K562 (cell line): ENCODE measurements around the gene DGCR6L. TPM values are rescaled to one million over a fixed set of nuclear protein-coding genes. Genes with fewer than 3 reads are reported as not detected.

Source experiments
- CHCHD3 ChIP-seq: fragments of 250-450 bp; sonication (Bioruptor Pico); IDR thresholded peaks from 2 replicates; pipeline ENCODE4 v2.1.2; 2022; ENCODE audit warnings: mild to moderate bottlenecking
- EP300 ChIP-seq: IDR thresholded peaks from 2 replicates; pipeline ENCODE4 v1.6.1; 2012; ENCODE audit warnings: low read length, improper control_type of control experiment
- POLR2AphosphoS2 ChIP-seq: IDR thresholded peaks from 2 replicates; pipeline ENCODE4 v1.6.1; 2012; ENCODE audit warnings: low read length, improper control_type of control experiment
- PRPF4 ChIP-seq: fragments of 200-400 bp; formaldehyde crosslinking; IDR thresholded peaks from one replicate; pipeline ENCODE4 v1.6.1; 2017; ENCODE audit warnings: low read length, low read depth, mild to moderate bottlenecking; ENCODE audit not compliant: insufficient read depth, poor library complexity, severe bottlenecking
- ZNF174 ChIP-seq: fragments of 250-450 bp; sonication (Bioruptor Pico); IDR thresholded peaks from 2 replicates; pipeline ENCODE4 v1.4.0; 2020; ENCODE audit warnings: mild to moderate bottlenecking
- ZNF717 ChIP-seq: fragments of 250-450 bp; sonication (Bioruptor Pico); IDR thresholded peaks from 2 replicates; pipeline ENCODE4 v1.5.0; 2021
- polyA plus RNA-seq, 8 experiments: library from polyadenylated mRNA; depleted of rRNA in 4 of 8; stranded (reverse) in 5 of 8; unstranded in 3 of 8; fragments of >200 nt; fragmentation: Nextera tagmentation in 2 of 8; fragmentation: Illumina TruSeq in 1 of 8; extraction: Ambion mirVana in 2 of 8; extraction: Trizol in 1 of 8; gene quantifications; 2 replicates each; pipeline versions ENCODE4 v1.2.1 to v1.2.3, GENCODE V29; 2011 to 2014; ENCODE audit warnings: inconsistent platforms in 1 of 8, missing spikeins in 1 of 8
- total RNA-seq, 7 experiments: library from RNA; depleted of rRNA in 6 of 7; stranded (reverse); fragments of >200 nt in 6 of 7; fragmentation: Illumina TruSeq in 2 of 7; extraction: Trizol in 2 of 7; gene quantifications; 2 replicates each; pipeline versions ENCODE4 v1.2.1 to v1.2.3, GENCODE V29; 2011 to 2021; ENCODE audit warnings: low replicate concordance in 1 of 7
- TF ChIP-seq, protein P1 (sequence below): sonication (generic); formaldehyde crosslinking; IDR thresholded peaks from 2 replicates; pipeline ENCODE4 v1.8.0; 2022; ENCODE audit warnings: mild to moderate bottlenecking, missing genetic modification reagents
- TF ChIP-seq, protein P2 (sequence below): fragments of 250-450 bp; sonication (Bioruptor Pico); IDR thresholded peaks from 2 replicates; pipeline ENCODE4 v1.4.0; 2020; ENCODE audit warnings: mild to moderate bottlenecking
- TF ChIP-seq, protein P3 (sequence below): sonication (generic); formaldehyde crosslinking; IDR thresholded peaks from 2 replicates; pipeline ENCODE4 v1.8.1; 2023; ENCODE audit warnings: missing genetic modification reagents, mild to moderate bottlenecking, borderline replicate concordance

DGCR6L gene
- total and polyA plus RNA-seq, 9 of the 15 experiments (the other 6 are each of a cell fraction or from before 2014, with no cell fraction given), result 3.6 to 151 (median 51.0) TPM

DNA sequence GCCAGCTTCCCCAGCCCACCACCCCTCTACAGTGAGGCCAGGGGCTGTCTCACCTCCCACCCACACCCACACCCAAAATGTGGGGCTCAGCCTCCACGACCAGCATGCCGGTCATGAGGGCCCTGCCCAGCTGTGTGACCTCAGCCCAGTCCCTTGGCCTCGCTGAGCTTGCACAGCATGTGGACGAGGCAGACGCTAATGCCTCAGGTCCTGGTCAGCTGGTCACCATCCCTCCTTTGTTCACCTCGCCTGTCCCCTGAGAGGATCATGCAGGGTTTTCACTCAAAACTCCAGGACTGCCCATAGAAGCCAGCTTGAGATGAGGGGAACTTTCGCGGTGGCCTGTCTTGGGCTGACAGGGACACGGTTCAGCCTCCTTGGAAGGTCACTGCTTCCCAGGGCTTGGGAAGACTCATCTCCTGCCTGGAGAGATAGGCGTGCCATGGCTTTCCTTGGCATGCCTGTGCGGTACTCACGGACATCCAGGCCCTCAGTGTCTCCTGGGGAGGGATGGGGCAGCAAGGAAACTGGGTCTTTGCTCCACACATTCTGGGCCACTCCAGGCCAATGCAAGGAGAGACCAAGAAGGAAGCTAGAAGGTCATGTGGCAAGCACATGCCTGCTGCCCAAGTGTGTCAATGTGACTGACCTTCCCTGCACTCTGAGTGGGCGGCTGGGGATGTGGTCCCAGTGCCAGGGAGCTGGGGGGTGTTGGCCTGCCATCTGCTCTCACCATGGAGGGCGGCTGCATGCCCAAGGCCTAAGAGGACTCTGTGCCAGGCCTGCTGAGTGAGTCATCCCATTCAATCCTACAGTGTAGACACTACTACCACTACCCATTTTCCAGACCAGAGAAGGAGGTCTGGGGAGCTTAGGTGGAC lies 48.5 kb downstream of the DGCR6L start (continued):
- TF ChIP-seq, protein P1, sequence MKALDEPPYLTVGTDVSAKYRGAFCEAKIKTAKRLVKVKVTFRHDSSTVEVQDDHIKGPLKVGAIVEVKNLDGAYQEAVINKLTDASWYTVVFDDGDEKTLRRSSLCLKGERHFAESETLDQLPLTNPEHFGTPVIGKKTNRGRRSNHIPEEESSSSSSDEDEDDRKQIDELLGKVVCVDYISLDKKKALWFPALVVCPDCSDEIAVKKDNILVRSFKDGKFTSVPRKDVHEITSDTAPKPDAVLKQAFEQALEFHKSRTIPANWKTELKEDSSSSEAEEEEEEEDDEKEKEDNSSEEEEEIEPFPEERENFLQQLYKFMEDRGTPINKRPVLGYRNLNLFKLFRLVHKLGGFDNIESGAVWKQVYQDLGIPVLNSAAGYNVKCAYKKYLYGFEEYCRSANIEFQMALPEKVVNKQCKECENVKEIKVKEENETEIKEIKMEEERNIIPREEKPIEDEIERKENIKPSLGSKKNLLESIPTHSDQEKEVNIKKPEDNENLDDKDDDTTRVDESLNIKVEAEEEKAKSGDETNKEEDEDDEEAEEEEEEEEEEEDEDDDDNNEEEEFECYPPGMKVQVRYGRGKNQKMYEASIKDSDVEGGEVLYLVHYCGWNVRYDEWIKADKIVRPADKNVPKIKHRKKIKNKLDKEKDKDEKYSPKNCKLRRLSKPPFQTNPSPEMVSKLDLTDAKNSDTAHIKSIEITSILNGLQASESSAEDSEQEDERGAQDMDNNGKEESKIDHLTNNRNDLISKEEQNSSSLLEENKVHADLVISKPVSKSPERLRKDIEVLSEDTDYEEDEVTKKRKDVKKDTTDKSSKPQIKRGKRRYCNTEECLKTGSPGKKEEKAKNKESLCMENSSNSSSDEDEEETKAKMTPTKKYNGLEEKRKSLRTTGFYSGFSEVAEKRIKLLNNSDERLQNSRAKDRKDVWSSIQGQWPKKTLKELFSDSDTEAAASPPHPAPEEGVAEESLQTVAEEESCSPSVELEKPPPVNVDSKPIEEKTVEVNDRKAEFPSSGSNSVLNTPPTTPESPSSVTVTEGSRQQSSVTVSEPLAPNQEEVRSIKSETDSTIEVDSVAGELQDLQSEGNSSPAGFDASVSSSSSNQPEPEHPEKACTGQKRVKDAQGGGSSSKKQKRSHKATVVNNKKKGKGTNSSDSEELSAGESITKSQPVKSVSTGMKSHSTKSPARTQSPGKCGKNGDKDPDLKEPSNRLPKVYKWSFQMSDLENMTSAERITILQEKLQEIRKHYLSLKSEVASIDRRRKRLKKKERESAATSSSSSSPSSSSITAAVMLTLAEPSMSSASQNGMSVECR (CRISPR knock-in tag), result 0 out of 2 replicates have a peak, but pooled peaks have one; percentile 25
- TF ChIP-seq ZNF174 (CRISPR knock-in tag) (no peak), PRPF4 (no peak), POLR2AphosphoS2 (no peak), CHCHD3 (CRISPR knock-in tag) (0 out of 2 replicates have a peak, but pooled peaks have one; percentile 42), EP300 (no peak), ZNF717 (CRISPR knock-in tag) (no peak)
- TF ChIP-seq, protein P2, sequence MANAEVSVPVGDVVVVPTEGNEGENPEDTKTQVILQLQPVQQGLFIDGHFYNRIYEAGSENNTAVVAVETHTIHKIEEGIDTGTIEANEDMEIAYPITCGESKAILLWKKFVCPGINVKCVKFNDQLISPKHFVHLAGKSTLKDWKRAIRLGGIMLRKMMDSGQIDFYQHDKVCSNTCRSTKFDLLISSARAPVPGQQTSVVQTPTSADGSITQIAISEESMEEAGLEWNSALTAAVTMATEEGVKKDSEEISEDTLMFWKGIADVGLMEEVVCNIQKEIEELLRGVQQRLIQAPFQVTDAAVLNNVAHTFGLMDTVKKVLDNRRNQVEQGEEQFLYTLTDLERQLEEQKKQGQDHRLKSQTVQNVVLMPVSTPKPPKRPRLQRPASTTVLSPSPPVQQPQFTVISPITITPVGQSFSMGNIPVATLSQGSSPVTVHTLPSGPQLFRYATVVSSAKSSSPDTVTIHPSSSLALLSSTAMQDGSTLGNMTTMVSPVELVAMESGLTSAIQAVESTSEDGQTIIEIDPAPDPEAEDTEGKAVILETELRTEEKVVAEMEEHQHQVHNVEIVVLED (CRISPR knock-in tag), result no peak
- TF ChIP-seq, protein P3, sequence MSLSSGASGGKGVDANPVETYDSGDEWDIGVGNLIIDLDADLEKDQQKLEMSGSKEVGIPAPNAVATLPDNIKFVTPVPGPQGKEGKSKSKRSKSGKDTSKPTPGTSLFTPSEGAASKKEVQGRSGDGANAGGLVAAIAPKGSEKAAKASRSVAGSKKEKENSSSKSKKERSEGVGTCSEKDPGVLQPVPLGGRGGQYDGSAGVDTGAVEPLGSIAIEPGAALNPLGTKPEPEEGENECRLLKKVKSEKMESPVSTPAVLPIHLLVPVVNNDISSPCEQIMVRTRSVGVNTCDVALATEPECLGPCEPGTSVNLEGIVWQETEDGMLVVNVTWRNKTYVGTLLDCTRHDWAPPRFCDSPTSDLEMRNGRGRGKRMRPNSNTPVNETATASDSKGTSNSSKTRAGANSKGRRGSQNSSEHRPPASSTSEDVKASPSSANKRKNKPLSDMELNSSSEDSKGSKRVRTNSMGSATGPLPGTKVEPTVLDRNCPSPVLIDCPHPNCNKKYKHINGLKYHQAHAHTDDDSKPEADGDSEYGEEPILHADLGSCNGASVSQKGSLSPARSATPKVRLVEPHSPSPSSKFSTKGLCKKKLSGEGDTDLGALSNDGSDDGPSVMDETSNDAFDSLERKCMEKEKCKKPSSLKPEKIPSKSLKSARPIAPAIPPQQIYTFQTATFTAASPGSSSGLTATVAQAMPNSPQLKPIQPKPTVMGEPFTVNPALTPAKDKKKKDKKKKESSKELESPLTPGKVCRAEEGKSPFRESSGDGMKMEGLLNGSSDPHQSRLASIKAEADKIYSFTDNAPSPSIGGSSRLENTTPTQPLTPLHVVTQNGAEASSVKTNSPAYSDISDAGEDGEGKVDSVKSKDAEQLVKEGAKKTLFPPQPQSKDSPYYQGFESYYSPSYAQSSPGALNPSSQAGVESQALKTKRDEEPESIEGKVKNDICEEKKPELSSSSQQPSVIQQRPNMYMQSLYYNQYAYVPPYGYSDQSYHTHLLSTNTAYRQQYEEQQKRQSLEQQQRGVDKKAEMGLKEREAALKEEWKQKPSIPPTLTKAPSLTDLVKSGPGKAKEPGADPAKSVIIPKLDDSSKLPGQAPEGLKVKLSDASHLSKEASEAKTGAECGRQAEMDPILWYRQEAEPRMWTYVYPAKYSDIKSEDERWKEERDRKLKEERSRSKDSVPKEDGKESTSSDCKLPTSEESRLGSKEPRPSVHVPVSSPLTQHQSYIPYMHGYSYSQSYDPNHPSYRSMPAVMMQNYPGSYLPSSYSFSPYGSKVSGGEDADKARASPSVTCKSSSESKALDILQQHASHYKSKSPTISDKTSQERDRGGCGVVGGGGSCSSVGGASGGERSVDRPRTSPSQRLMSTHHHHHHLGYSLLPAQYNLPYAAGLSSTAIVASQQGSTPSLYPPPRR (CRISPR knock-in tag), result no peak
